Endothelial cell of umbilical vein (primary cell): ENCODE results near the gene POLA1. TPM values are rescaled to one million over a fixed set of nuclear protein-coding genes. Genes with fewer than 3 reads are reported as not detected.

ENCODE experiments used
- BruUV-seq: library from RNA; stranded (reverse); fragments of 400-500 nt; replicated peaks from 2 replicates; lab custom pipeline; 2021; lab: Mats Ljungman, UMichigan
- CTCF ChIA-PET: fragments of 300-600, 350-600 bp; sonication (Branson Sonifier 250); formaldehyde crosslinking; loops from one replicate; lab custom pipeline; 2021; ENCODE audit warnings: antibody characterized with exemption, inconsistent platforms; lab: Charles Lee
- POLR2A ChIA-PET: fragments of 300-600, 350-600 bp; sonication (Branson Sonifier 250); formaldehyde crosslinking; loops from one replicate; lab custom pipeline; 2021; ENCODE audit warnings: antibody characterized with exemption, inconsistent platforms; lab: Charles Lee
- DNase-seq: peaks from one replicate; pipeline ENCODE4 v3.0.0-alpha.2; 2011; ENCODE audit warnings: low read depth, low spot score
- FAIRE-seq: peaks from 2 replicates; lab custom pipeline; 2011; peaks lifted over from hg19 to GRCh38; lab: Jason Lieb, UNC
- H2AFZ ChIP-seq: 2 replicates; pipeline ENCODE4 v1.6.0; 2012; ENCODE audit warnings: low read depth, low read length, control low read depth, inconsistent platforms
- H3K27ac ChIP-seq: 2 replicates; pipeline ENCODE4 v1.5.1; 2011; ENCODE audit warnings: low read depth, mild to moderate bottlenecking, control low read depth, low read length, moderate library complexity; ENCODE audit not compliant: insufficient read depth
- H3K27me3 ChIP-seq, 2 experiments: 2 replicates each; pipeline versions ENCODE4 v1.6.0 to v1.6.1; 2011; ENCODE audit warnings: low read length in 2 of 2, mixed read lengths in 1 of 2; ENCODE audit not compliant: control insufficient read depth in 2 of 2, insufficient read depth in 2 of 2
- H3K36me3 ChIP-seq, 2 experiments: 2 replicates in 1 of 2; 3 replicates in 1 of 2; pipeline ENCODE4 v1.5.1; 2011; ENCODE audit warnings: low read length in 2 of 2, mild to moderate bottlenecking in 1 of 2, moderate library complexity in 1 of 2; ENCODE audit not compliant: control insufficient read depth in 2 of 2, insufficient read depth in 2 of 2; ENCODE audit errors: extremely low read depth in 1 of 2
- H3K4me1 ChIP-seq: 3 replicates; pipeline ENCODE4 v1.5.1; 2011; ENCODE audit warnings: mild to moderate bottlenecking, low read length; ENCODE audit not compliant: control insufficient read depth, insufficient read depth; ENCODE audit errors: extremely low read depth
- H3K4me2 ChIP-seq: 2 replicates; pipeline ENCODE4 v1.6.1; 2011; ENCODE audit warnings: low read length, control low read depth, mixed read lengths; ENCODE audit not compliant: insufficient read depth
- H3K4me3 ChIP-seq, 3 experiments: fragments of 200-600 bp in 1 of 3; sonication (generic), shearing (Covaris generic) in 1 of 3; replicated peaks in 1 of 3; 2 replicates each; pipeline ENCODE4 v1.5.1; 2011 to 2016; ENCODE audit warnings: control low read depth in 3 of 3, low read length in 3 of 3, mild to moderate bottlenecking in 2 of 3, inconsistent platforms in 1 of 3, low read depth in 1 of 3, moderate library complexity in 1 of 3; ENCODE audit not compliant: insufficient read depth in 1 of 3
- H3K79me2 ChIP-seq: 2 replicates; pipeline ENCODE4 v1.6.0; 2012; ENCODE audit warnings: low read length, inconsistent platforms; ENCODE audit not compliant: control insufficient read depth, insufficient read depth
- H3K9ac ChIP-seq: replicated peaks from 2 replicates; pipeline ENCODE3; 2011; ENCODE audit warnings: low read length, control low read depth; ENCODE audit not compliant: insufficient read depth; ENCODE audit errors: extremely low read depth
- H3K9me1 ChIP-seq: replicated peaks from 3 replicates; pipeline ENCODE4 v1.6.0; 2011; ENCODE audit warnings: mild to moderate bottlenecking, low read length; ENCODE audit not compliant: control insufficient read depth, insufficient read depth; ENCODE audit errors: extremely low read depth
- H3K9me3 ChIP-seq: replicated peaks from 2 replicates; pipeline ENCODE4 v1.5.1; 2012; ENCODE audit warnings: low read length, inconsistent platforms; ENCODE audit not compliant: control insufficient read depth, insufficient read depth
- H4K20me1 ChIP-seq: replicated peaks from 2 replicates; pipeline ENCODE3; 2011; ENCODE audit warnings: mild to moderate bottlenecking, low read length; ENCODE audit not compliant: control insufficient read depth, insufficient read depth; ENCODE audit errors: extremely low read depth
- EZH2 ChIP-seq: IDR thresholded peaks from 2 replicates; pipeline ENCODE4 v1.6.1; 2012; ENCODE audit warnings: borderline replicate concordance, low read depth, mild to moderate bottlenecking, moderate library complexity, low read length, inconsistent platforms; ENCODE audit not compliant: severe bottlenecking
- FOS ChIP-seq: IDR thresholded peaks from 2 replicates; pipeline ENCODE4 v1.6.1; 2011; ENCODE audit warnings: mild to moderate bottlenecking, low read length, moderate library complexity, borderline replicate concordance; ENCODE audit not compliant: insufficient read depth
- GATA2 ChIP-seq: IDR thresholded peaks from 2 replicates; pipeline ENCODE4 v1.7.0; 2011; ENCODE audit warnings: low read depth, mild to moderate bottlenecking, moderate library complexity, mixed read lengths, low read length; ENCODE audit not compliant: insufficient read length, insufficient read depth
- JUN ChIP-seq: IDR thresholded peaks from 2 replicates; pipeline ENCODE4 v1.6.1; 2011; ENCODE audit warnings: borderline replicate concordance, low read depth; ENCODE audit not compliant: insufficient read length, insufficient read depth
- MYC ChIP-seq: IDR thresholded peaks from one replicate; pipeline ENCODE4 v1.6.1; 2011; ENCODE audit warnings: mild to moderate bottlenecking, low read depth, low read length
- POLR2A ChIP-seq: IDR thresholded peaks from 2 replicates; pipeline ENCODE4 v1.6.1; 2012; ENCODE audit warnings: low read depth, mild to moderate bottlenecking, control low read depth, low read length
- POLR2AphosphoS5 ChIP-seq: IDR thresholded peaks from 2 replicates; pipeline ENCODE4 v1.6.1; 2012; ENCODE audit warnings: low read depth, mild to moderate bottlenecking, control low read depth, low read length, moderate library complexity; ENCODE audit not compliant: insufficient read depth
- dilution Hi-C: fragments of 300-500 bp; cut with MboI; formaldehyde crosslinking; loops from one replicate; pipeline ENCODE4 v1.15.0; 2019; ENCODE audit warnings: low sequenced_read_pairs; ENCODE audit not compliant: extremely low pct_ligation_motif_present
- intact Hi-C: fragments of 100-400 bp; cut with micrococcal nuclease; formaldehyde crosslinking; loops from one replicate; pipeline ENCODE4 v1.10.0; 2022
- polyA plus RNA-seq, 4 experiments: library from polyadenylated mRNA; depleted of rRNA in 3 of 4; stranded (reverse) in 3 of 4; unstranded in 1 of 4; fragments of >200 nt; gene quantifications; 2 replicates each; pipeline versions ENCODE4 v1.2.1 to v1.2.3, GENCODE V29; 2011 to 2012; ENCODE audit warnings: missing spikeins in 1 of 4
- total RNA-seq: library from RNA; stranded (reverse); gene quantifications from 2 replicates; pipeline ENCODE4 v1.2.3, GENCODE V29; 2021
- TF ChIP-seq, protein P1 (sequence below): IDR thresholded peaks from 2 replicates; pipeline ENCODE4 v1.6.1; 2011; ENCODE audit not compliant: insufficient read depth, insufficient read length
- TF ChIP-seq, protein P2 (sequence below), 2 donors: IDR thresholded peaks; 1 replicate in 1 of 2; 2 replicates in 1 of 2; pipeline ENCODE4 v1.5.1; 2011; ENCODE audit warnings: low read length in 2 of 2, mild to moderate bottlenecking in 2 of 2, moderate library complexity in 2 of 2, control low read depth in 1 of 2, inconsistent platforms in 1 of 2, low read depth in 1 of 2; ENCODE audit not compliant: insufficient read depth in 1 of 2; ENCODE audit errors: extremely low read depth in 1 of 2

Gene POLA1
- total and polyA plus RNA-seq, 2 donors (not counting 3 experiments of a cell fraction or from before 2014, with no cell fraction given), result 1.8 to 18.6 TPM

DNA sequence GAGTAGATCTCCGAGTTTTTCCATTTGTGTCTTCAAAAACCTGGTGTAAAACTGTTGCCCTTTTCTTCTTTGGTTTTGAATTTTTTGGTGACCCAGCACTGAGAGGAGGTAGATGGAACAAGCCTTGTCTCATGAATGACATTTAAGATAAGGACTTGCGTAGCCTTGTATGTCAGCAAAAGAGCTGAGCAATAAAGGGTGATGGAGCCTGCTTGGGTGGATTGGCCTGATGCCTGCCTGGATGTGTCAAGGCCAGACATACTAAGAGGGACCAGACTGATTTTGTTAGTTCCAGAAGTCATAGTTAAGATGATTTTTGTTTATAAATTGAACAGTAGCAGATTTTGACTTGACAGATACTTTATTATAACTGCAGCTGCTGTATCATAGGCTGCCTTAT lies 134.9 kb downstream of the POLA1 start:
- no TSS peak for BruUV-seq
- Histone ChIP-seq H3K79me2 (no peaks in the 10 kb centered on the region), H3K27me3 (no peaks in the 10 kb centered on the region), H3K4me1 (no peaks in the 10 kb centered on the region), H3K4me2 (no peak overlapping the region), H3K9me3 (no peaks in the 10 kb centered on the region), H3K9me1 (no peaks in the 10 kb centered on the region), H4K20me1 (no peaks in the 10 kb centered on the region), H3K9ac (no peak overlapping the region), H3K27ac (no peak overlapping the region), H3K4me3 (no peak overlapping the region), H3K36me3 (no peaks in the 10 kb centered on the region), H2AFZ (no peak overlapping the region)
- intact Hi-C loops (no loop called here), dilution Hi-C loops (no loop called here)
- CTCF ChIA-PET, result interaction anchor here (1.8 kb wide), 1 partner anchor 10 kb away, joined by 11 read pairs; no protein-coding TSS in a partner anchor
- TF ChIP-seq EZH2 (no peak), JUN (no peak), GATA2 (no peak), POLR2A (no peak), MYC (no peak), FOS (no peak), POLR2AphosphoS5 (no peak)
- TF ChIP-seq, protein P1, sequence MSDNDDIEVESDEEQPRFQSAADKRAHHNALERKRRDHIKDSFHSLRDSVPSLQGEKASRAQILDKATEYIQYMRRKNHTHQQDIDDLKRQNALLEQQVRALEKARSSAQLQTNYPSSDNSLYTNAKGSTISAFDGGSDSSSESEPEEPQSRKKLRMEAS, result no peak
- TF ChIP-seq, protein P2, sequence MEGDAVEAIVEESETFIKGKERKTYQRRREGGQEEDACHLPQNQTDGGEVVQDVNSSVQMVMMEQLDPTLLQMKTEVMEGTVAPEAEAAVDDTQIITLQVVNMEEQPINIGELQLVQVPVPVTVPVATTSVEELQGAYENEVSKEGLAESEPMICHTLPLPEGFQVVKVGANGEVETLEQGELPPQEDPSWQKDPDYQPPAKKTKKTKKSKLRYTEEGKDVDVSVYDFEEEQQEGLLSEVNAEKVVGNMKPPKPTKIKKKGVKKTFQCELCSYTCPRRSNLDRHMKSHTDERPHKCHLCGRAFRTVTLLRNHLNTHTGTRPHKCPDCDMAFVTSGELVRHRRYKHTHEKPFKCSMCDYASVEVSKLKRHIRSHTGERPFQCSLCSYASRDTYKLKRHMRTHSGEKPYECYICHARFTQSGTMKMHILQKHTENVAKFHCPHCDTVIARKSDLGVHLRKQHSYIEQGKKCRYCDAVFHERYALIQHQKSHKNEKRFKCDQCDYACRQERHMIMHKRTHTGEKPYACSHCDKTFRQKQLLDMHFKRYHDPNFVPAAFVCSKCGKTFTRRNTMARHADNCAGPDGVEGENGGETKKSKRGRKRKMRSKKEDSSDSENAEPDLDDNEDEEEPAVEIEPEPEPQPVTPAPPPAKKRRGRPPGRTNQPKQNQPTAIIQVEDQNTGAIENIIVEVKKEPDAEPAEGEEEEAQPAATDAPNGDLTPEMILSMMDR (IDR thresholded peaks at IDR 0.05; ENCODE audit: extremely low read depth in 1 of 2, insufficient read depth in 1 of 2, low read depth in 1 of 2, low read length in 2 of 2), result no peak
- no peak for FAIRE-seq
- POLR2A ChIA-PET, result no interaction called here
- DNase-seq, result no peak
